IMR-90 (cell line): Measurements from ENCODE around the gene ABCA4. TPM values are rescaled to one million over a fixed set of nuclear protein-coding genes. Genes with fewer than 3 reads are reported as not detected.

Experiments
- ATAC-seq: fragments of 200-7000 bp; cut with Tn5 transposase; 2 replicates; pipeline ENCODE4 v1.9.1; 2020; ENCODE audit warnings: low read depth, mild to moderate bottlenecking, moderate library complexity
- BruUV-seq: library from RNA; stranded (reverse); fragments of 400-500 nt; replicated peaks from 2 replicates; lab custom pipeline; 2021; lab: Mats Ljungman, UMichigan
- CTCF ChIA-PET: fragments of 300-600 bp; formaldehyde crosslinking; extraction: SDS; loops from one replicate; lab custom pipeline; 2021; ENCODE audit warnings: antibody characterized with exemption; lab: Yijun Ruan, JAX
- POLR2A ChIA-PET: fragments of 300-600 bp; sonication (Branson Sonifier 250); formaldehyde crosslinking; loops from one replicate; lab custom pipeline; 2022; ENCODE audit warnings: antibody characterized with exemption; ENCODE audit not compliant: unreplicated experiment; lab: Charles Lee
- DNase-seq: peaks from one replicate; pipeline ENCODE4 v3.0.0; 2013
- H2AFZ ChIP-seq: replicated peaks from 2 replicates; pipeline ENCODE3; 2013; ENCODE audit warnings: low read length, mild to moderate bottlenecking; ENCODE audit not compliant: poor library complexity
- H2AK5ac ChIP-seq: 2 replicates; pipeline ENCODE4 v1.6.1; 2013; ENCODE audit warnings: low read depth, low read length, inconsistent platforms
- H2AK9ac ChIP-seq: replicated peaks from 2 replicates; pipeline ENCODE3; 2013; ENCODE audit warnings: mild to moderate bottlenecking, low read depth, low read length, moderate library complexity; ENCODE audit not compliant: poor library complexity
- H2BK120ac ChIP-seq: 2 replicates; pipeline ENCODE4 v1.6.1; 2013; ENCODE audit warnings: low read depth, low read length, inconsistent platforms
- H2BK15ac ChIP-seq: 3 replicates; pipeline ENCODE4 v1.6.1; 2013; ENCODE audit warnings: low read depth, low read length, inconsistent platforms
- H2BK20ac ChIP-seq: 2 replicates; pipeline ENCODE4 v1.6.1; 2013; ENCODE audit warnings: low read depth, mild to moderate bottlenecking, inconsistent platforms, low read length, moderate library complexity
- H2BK5ac ChIP-seq: 2 replicates; pipeline ENCODE4 v1.6.1; 2013; ENCODE audit warnings: mild to moderate bottlenecking, low read depth, low read length, inconsistent platforms; ENCODE audit not compliant: poor library complexity, severe bottlenecking
- H3K14ac ChIP-seq: replicated peaks from 2 replicates; pipeline ENCODE4 v1.6.1; 2013; ENCODE audit warnings: low read depth, low read length, inconsistent platforms
- H3K18ac ChIP-seq: 2 replicates; pipeline ENCODE4 v1.6.1; 2013; ENCODE audit warnings: low read depth, low read length, control low read depth
- H3K23ac ChIP-seq: 2 replicates; pipeline ENCODE4 v1.6.1; 2013; ENCODE audit warnings: low read depth, low read length, inconsistent platforms
- H3K27ac ChIP-seq: 2 replicates; pipeline ENCODE4 v1.5.1; 2013; ENCODE audit warnings: mild to moderate bottlenecking, control low read depth, low read length; ENCODE audit not compliant: insufficient read depth
- H3K27me3 ChIP-seq: 2 replicates; pipeline ENCODE4 v1.6.1; 2013; ENCODE audit warnings: low read length; ENCODE audit not compliant: control insufficient read depth, insufficient read depth
- H3K36me3 ChIP-seq: 2 replicates; pipeline ENCODE4 v1.6.1; 2013; ENCODE audit warnings: low read length, mixed read lengths; ENCODE audit not compliant: control insufficient read depth, insufficient read depth
- H3K4ac ChIP-seq: 2 replicates; pipeline ENCODE4 v1.6.1; 2013; ENCODE audit warnings: low read depth, low read length, inconsistent platforms
- H3K4me1 ChIP-seq: 2 replicates; pipeline ENCODE4 v1.6.1; 2013; ENCODE audit warnings: low read length, mixed read lengths; ENCODE audit not compliant: control insufficient read depth, insufficient read depth
- H3K4me2 ChIP-seq: 2 replicates; pipeline ENCODE4 v1.6.1; 2013; ENCODE audit warnings: low read depth, mild to moderate bottlenecking, control low read depth, low read length, moderate library complexity
- H3K4me3 ChIP-seq: 2 replicates; pipeline ENCODE4 v1.5.1; 2013; ENCODE audit warnings: low read depth, mild to moderate bottlenecking, control low read depth, low read length, moderate library complexity; ENCODE audit not compliant: insufficient read depth
- H3K56ac ChIP-seq: 2 replicates; pipeline ENCODE4 v1.6.1; 2013; ENCODE audit warnings: low read length, inconsistent platforms; ENCODE audit not compliant: insufficient read depth; ENCODE audit errors: extremely low read depth
- H3K79me1 ChIP-seq, 2 experiments: 2 replicates each; pipeline ENCODE4 v1.6.1; 2013; ENCODE audit warnings: low read length in 2 of 2, inconsistent platforms in 1 of 2, low read depth in 1 of 2
- H3K9ac ChIP-seq: 2 replicates; pipeline ENCODE4 v1.6.1; 2013; ENCODE audit warnings: low read depth, low read length, control low read depth
- H3K9me1 ChIP-seq: 2 replicates; pipeline ENCODE4 v1.6.1; 2013; ENCODE audit warnings: low read length, inconsistent platforms; ENCODE audit not compliant: insufficient read depth
- H3K9me3 ChIP-seq: 2 replicates; pipeline ENCODE4 v1.6.1; 2013; ENCODE audit warnings: low read length; ENCODE audit not compliant: control insufficient read depth, insufficient read depth
- H4K20me1 ChIP-seq: 2 replicates; pipeline ENCODE4 v1.6.1; 2013; ENCODE audit warnings: low read length, inconsistent platforms; ENCODE audit not compliant: insufficient read depth
- H4K5ac ChIP-seq: 2 replicates; pipeline ENCODE4 v1.6.1; 2013; ENCODE audit warnings: mild to moderate bottlenecking, low read depth, low read length, control low read depth
- H4K8ac ChIP-seq, 2 experiments: 2 replicates each; pipeline ENCODE4 v1.6.1; 2013; ENCODE audit warnings: low read depth in 2 of 2, low read length in 2 of 2, control low read depth in 1 of 2, inconsistent platforms in 1 of 2
- H4K91ac ChIP-seq: 2 replicates; pipeline ENCODE4 v1.6.1; 2013; ENCODE audit warnings: low read depth, low read length, inconsistent platforms; ENCODE audit not compliant: insufficient read depth
- CEBPB ChIP-seq: IDR thresholded peaks from 2 replicates; pipeline ENCODE4 v1.6.1; 2012; ENCODE audit warnings: low read depth, low read length, improper control_type of control experiment
- FOS ChIP-seq: fragments of 150-350 bp; IDR thresholded peaks from 2 replicates; pipeline ENCODE4 v1.6.1; 2016; ENCODE audit warnings: low read depth, low read length
- MAFK ChIP-seq: IDR thresholded peaks from 2 replicates; pipeline ENCODE4 v1.6.1; 2012; ENCODE audit warnings: low read depth, low read length, improper control_type of control experiment
- MAZ ChIP-seq: IDR thresholded peaks from 2 replicates; pipeline ENCODE4 v1.6.1; 2012; ENCODE audit warnings: low read depth, mild to moderate bottlenecking, low read length, improper control_type of control experiment, moderate library complexity, borderline replicate concordance
- NFE2L2 ChIP-seq: fragments of 150-350 bp; IDR thresholded peaks from 2 replicates; pipeline ENCODE4 v1.6.1; 2016; ENCODE audit warnings: low read depth, mild to moderate bottlenecking, low read length
- SMC3 ChIP-seq: fragments of 150-350 bp; IDR thresholded peaks from 2 replicates; pipeline ENCODE4 v1.6.1; 2016; ENCODE audit warnings: low read depth, mild to moderate bottlenecking, antibody characterized with exemption, low read length, moderate library complexity
- WGBS, 2 experiments: methylation state at CpG; one replicate each; pipeline versions ENCODE4 v1.1.5 to v1.1.7; 2013; ENCODE audit warnings: missing lambda C conversion rate in 2 of 2; ENCODE audit not compliant: insufficient read length in 1 of 2; ENCODE audit errors: extremely low coverage in 2 of 2; 5-methylcytosine and 5-hydroxymethylcytosine counted together
- dilution Hi-C: fragments of 300-500 bp; cut with HindIII; formaldehyde crosslinking; loops from one replicate; pipeline ENCODE4 v1.14.3; 2018; ENCODE audit warnings: low sequenced_read_pairs; ENCODE audit not compliant: unreplicated experiment
- in situ Hi-C: fragments of 300-500 bp; cut with MboI; formaldehyde crosslinking; loops from 3 replicates; pipeline ENCODE4 v1.14.3; 2019; ENCODE audit warnings: low sequenced_read_pairs, inconsistent platforms, mixed read lengths
- intact Hi-C: fragments of 100-400 bp; cut with micrococcal nuclease; formaldehyde crosslinking; loops from 2 replicates; pipeline ENCODE4 v1.10.0; 2022
- polyA plus RNA-seq, 3 experiments: library from polyadenylated mRNA; depleted of rRNA; stranded (reverse); fragments of >200 nt; gene quantifications; 2 replicates each; pipeline ENCODE4 v1.2.3, GENCODE V29; 2012; ENCODE audit warnings: low replicate concordance in 1 of 3
- total RNA-seq: library from RNA; depleted of rRNA; stranded (reverse); fragments of >200 nt; gene quantifications from 2 replicates; pipeline ENCODE4 v1.2.3, GENCODE V29; 2012
- TF ChIP-seq, protein P1 (sequence below): fragments of 150-350 bp; IDR thresholded peaks from 2 replicates; pipeline ENCODE4 v1.6.1; 2017; ENCODE audit warnings: mild to moderate bottlenecking, antibody characterized with exemption, low read length, low read depth

ABCA4 gene
- total and polyA plus RNA-seq, 2 of the 4 experiments (the other 2 are of a cell fraction) = under 0.01 to 0.36 TPM

- peak; percentile 65 for ATAC-seq
Observed at GRCh38 chr1:94095112-94095637, 25.8 kb downstream of the ABCA4 start.

More at GRCh38 chr1:94095112-94095637, 25.8 kb downstream of the ABCA4 start:
- Histone ChIP-seq H3K27ac (peak overlapping the region; percentile 90), H3K18ac (peak overlapping the region; percentile 95), H3K79me1 (no peaks in the 10 kb centered on the region), H2AK5ac (peak overlapping the region; percentile 79; the same call in 1 of the 2 replicates), H4K8ac (peak overlapping the region; percentile 68 to 75), H3K4me3 (no peak overlapping the region), H2BK5ac (peak overlapping the region; percentile 79), H3K9ac (peak overlapping the region; percentile 14; the same call in 1 of the 2 replicates), H3K56ac (peak overlapping the region; percentile 16), H3K27me3 (no peaks in the 10 kb centered on the region), H4K91ac (peak overlapping the region; percentile 90; the same call in 1 of the 2 replicates), H3K23ac (peak overlapping the region; percentile 66; the same call in 1 of the 2 replicates), H3K14ac (peak overlapping the region; percentile 60; the same call in 1 of the 2 replicates), H2BK15ac (peak overlapping the region; percentile 67; the same call in 2 of the 3 replicates), H3K4me2 (peak overlapping the region; percentile 37), H3K9me3 (no peaks in the 10 kb centered on the region), H2AFZ (peak overlapping the region; percentile 84), H2BK20ac (peak overlapping the region; percentile 93), H3K36me3 (no peaks in the 10 kb centered on the region), H4K5ac (peak overlapping the region; percentile 91), H2AK9ac (peak overlapping the region; percentile 1), H4K20me1 (no peaks in the 10 kb centered on the region), H3K9me1 (peaks cover 22% of the 10 kb centered on the region), H3K4me1 (peaks cover 31% of the 10 kb centered on the region), H3K4ac (peak overlapping the region; percentile 91), H2BK120ac (peak overlapping the region; percentile 94)
- DNase-seq = peak; percentile 95
- intact Hi-C loops (no loop called here), in situ Hi-C loops (no loop called here), dilution Hi-C loops (no loop called here)
- TF ChIP-seq NFE2L2 = no peak
- TF ChIP-seq FOS = peak; percentile 9; the same call in 1 of the 2 replicates
- peak; percentile 34; the same call in 1 of the 2 replicates for TF ChIP-seq CEBPB
- peak; percentile 69; the same call in 1 of the 2 replicates for TF ChIP-seq MAZ
- TF ChIP-seq, protein P1, sequence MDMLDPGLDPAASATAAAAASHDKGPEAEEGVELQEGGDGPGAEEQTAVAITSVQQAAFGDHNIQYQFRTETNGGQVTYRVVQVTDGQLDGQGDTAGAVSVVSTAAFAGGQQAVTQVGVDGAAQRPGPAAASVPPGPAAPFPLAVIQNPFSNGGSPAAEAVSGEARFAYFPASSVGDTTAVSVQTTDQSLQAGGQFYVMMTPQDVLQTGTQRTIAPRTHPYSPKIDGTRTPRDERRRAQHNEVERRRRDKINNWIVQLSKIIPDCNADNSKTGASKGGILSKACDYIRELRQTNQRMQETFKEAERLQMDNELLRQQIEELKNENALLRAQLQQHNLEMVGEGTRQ = no peak
- no peak for TF ChIP-seq SMC3
- no peak for TF ChIP-seq MAFK
- 7% methylated on average over 7 of the region's 21 CpGs; no CpG with 5 or more reads in 1 of the 2 experiments for WGBS, 2 experiments
- POLR2A ChIA-PET = interaction anchor here (0.6 kb wide), 1 partner anchor 49 kb away, joined by 3 read pairs; no protein-coding TSS in a partner anchor
- CTCF ChIA-PET = interaction anchor here (1.0 to 1.3 kb wide), 2 partner anchors 30 to 33 kb away, joined by 3 to 10 read pairs; no protein-coding TSS in a partner anchor
- BruUV-seq = no TSS peak
